ENCODE data around the gene COQ6.
"Not testable (repeated sequence)": the region's sequence is repeated elsewhere in the genome, so short reads cannot be mapped to it uniquely, and the experiment has no call there.

COQ6 gene

GRCh38 chr14:73988065-73988464 lies 38.0 kb downstream of the COQ6 start:
- no peak for TF ChIP-seq CTCF (IDR thresholded peaks at IDR 0.05)
- Histone ChIP-seq H3K9me3 (no peaks in the 10 kb centered on the region), H3K27me3 (no peaks in the 10 kb centered on the region), H3K27ac (no peak overlapping the region), H3K36me3 (peaks cover 13% of the 10 kb centered on the region), H3K4me1 (ENCODE audit: control insufficient read depth in 1 of 2, insufficient read depth in 1 of 2, low read depth in 1 of 2, low read length in 1 of 2) (no peaks in the 10 kb centered on the region), H3K4me3 (ENCODE audit: low read depth in 1 of 2, low read length in 1 of 2) (no peak overlapping the region)

GRCh38 chr14:73988656-73989055 lies 38.6 kb downstream of the COQ6 start:
- H3K9me3 ChIP-seq; H3K4me3 ChIP-seq (ENCODE audit: low read depth in 1 of 2, low read length in 1 of 2); H3K27me3 ChIP-seq; H3K27ac ChIP-seq; H3K4me1 ChIP-seq (ENCODE audit: control insufficient read depth in 1 of 2, insufficient read depth in 1 of 2, low read depth in 1 of 2, low read length in 1 of 2): not testable (repeated sequence)
- H3K36me3 ChIP-seq, result peaks cover 13% of the 10 kb centered on the region

GRCh38 chr14:73991092-73991491 lies 41.0 kb downstream of the COQ6 start:
- Histone ChIP-seq H3K4me3 (ENCODE audit: low read depth in 1 of 2, low read length in 1 of 2) (no peak overlapping the region), H3K27me3 (no peaks in the 10 kb centered on the region), H3K36me3 (peaks cover 13% of the 10 kb centered on the region), H3K4me1 (ENCODE audit: control insufficient read depth in 1 of 2, insufficient read depth in 1 of 2, low read depth in 1 of 2, low read length in 1 of 2) (no peaks in the 10 kb centered on the region), H3K27ac (no peak overlapping the region), H3K9me3 (no peaks in the 10 kb centered on the region)
- no peak for TF ChIP-seq CTCF (IDR thresholded peaks at IDR 0.05)

GRCh38 chr14:73994926-73995325 lies 44.8 kb downstream of the COQ6 start:
- H3K36me3 ChIP-seq; H3K27ac ChIP-seq; H3K4me1 ChIP-seq (ENCODE audit: control insufficient read depth in 1 of 2, insufficient read depth in 1 of 2, low read depth in 1 of 2, low read length in 1 of 2); H3K9me3 ChIP-seq; H3K4me3 ChIP-seq (ENCODE audit: low read depth in 1 of 2, low read length in 1 of 2); H3K27me3 ChIP-seq: not testable (repeated sequence)

- TF ChIP-seq CTCF (IDR thresholded peaks at IDR 0.05), result no peak
- H3K4me3 ChIP-seq (ENCODE audit: low read depth in 1 of 2, low read length in 1 of 2), result no peak overlapping the region
- no peaks in the 10 kb centered on the region for H3K4me1 ChIP-seq (ENCODE audit: control insufficient read depth in 1 of 2, insufficient read depth in 1 of 2, low read depth in 1 of 2, low read length in 1 of 2)
- no peak overlapping the region for H3K27ac ChIP-seq
- no peaks in the 10 kb centered on the region for H3K9me3 ChIP-seq
- H3K36me3 ChIP-seq, result peaks cover 8% of the 10 kb centered on the region
- H3K27me3 ChIP-seq, result no peaks in the 10 kb centered on the region
Observed at GRCh38 chr14:73995977-73996378, 45.9 kb downstream of the COQ6 start.

GRCh38 chr14:73996731-73997107 lies 46.6 kb downstream of the COQ6 start:
- no peak overlapping the region for H3K27ac ChIP-seq
- no peaks in the 10 kb centered on the region for H3K27me3 ChIP-seq
- H3K4me1 ChIP-seq (ENCODE audit: control insufficient read depth in 1 of 2, insufficient read depth in 1 of 2, low read depth in 1 of 2, low read length in 1 of 2), result no peaks in the 10 kb centered on the region
- no peaks in the 10 kb centered on the region for H3K9me3 ChIP-seq
- H3K4me3 ChIP-seq (ENCODE audit: low read depth in 1 of 2, low read length in 1 of 2), result no peak overlapping the region
- peaks cover 8% of the 10 kb centered on the region for H3K36me3 ChIP-seq
- TF ChIP-seq CTCF (IDR thresholded peaks at IDR 0.05), result no peak

Data from neutrophil (primary cell).